AG09309 (cell line): Measurements from ENCODE around the gene TMEM130.

Experiments
- DNase-seq: peaks from one replicate; pipeline ENCODE4 v3.0.0-alpha.2; 2010; ENCODE audit warnings: low read depth
- H3K4me3 ChIP-seq: 2 replicates; pipeline ENCODE4 v1.5.1; 2011; ENCODE audit warnings: mild to moderate bottlenecking, low read depth, low read length, moderate library complexity; ENCODE audit not compliant: control insufficient read depth
- TF ChIP-seq, protein P1 (sequence below): IDR thresholded peaks from 2 replicates; pipeline ENCODE4 v1.5.1; 2011; ENCODE audit warnings: mild to moderate bottlenecking, low read depth, low read length, inconsistent platforms; ENCODE audit not compliant: insufficient read depth, control insufficient read depth; ENCODE audit errors: missing control alignments

Gene TMEM130, protein sequence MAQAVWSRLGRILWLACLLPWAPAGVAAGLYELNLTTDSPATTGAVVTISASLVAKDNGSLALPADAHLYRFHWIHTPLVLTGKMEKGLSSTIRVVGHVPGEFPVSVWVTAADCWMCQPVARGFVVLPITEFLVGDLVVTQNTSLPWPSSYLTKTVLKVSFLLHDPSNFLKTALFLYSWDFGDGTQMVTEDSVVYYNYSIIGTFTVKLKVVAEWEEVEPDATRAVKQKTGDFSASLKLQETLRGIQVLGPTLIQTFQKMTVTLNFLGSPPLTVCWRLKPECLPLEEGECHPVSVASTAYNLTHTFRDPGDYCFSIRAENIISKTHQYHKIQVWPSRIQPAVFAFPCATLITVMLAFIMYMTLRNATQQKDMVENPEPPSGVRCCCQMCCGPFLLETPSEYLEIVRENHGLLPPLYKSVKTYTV

DNA sequence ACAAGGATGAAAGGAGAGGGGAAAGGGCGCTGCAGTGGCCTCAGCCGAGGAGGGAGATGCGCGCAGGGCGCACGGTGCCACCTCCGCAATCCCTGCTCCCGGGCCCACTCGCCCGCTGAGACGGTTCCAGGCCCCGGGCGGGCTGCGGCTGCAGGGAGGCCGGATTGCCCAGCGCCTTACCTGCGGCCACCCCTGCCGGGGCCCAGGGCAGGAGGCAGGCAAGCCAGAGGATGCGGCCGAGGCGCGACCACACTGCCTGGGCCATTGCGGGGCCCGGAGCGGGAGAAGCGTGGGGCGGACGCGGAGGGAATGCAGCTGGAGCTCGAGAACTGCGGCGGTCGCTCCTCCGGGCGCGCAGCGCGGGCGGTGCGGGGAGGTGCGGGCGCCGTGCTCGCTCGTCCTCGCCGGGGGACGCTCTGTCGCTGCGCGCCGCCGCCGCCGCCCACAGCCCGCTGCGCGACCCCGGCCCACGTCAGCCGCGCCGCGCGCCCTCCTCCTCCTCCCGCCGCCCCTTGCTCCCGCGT lies at the start of gene TMEM130:
Gene TMEM130, minus strand, starts transcription at position 418 of the 524 bp plus-strand sequence. Its CDS starts 153 bp downstream, at position 265.
- no peak for DNase-seq
- TF ChIP-seq, protein P1, sequence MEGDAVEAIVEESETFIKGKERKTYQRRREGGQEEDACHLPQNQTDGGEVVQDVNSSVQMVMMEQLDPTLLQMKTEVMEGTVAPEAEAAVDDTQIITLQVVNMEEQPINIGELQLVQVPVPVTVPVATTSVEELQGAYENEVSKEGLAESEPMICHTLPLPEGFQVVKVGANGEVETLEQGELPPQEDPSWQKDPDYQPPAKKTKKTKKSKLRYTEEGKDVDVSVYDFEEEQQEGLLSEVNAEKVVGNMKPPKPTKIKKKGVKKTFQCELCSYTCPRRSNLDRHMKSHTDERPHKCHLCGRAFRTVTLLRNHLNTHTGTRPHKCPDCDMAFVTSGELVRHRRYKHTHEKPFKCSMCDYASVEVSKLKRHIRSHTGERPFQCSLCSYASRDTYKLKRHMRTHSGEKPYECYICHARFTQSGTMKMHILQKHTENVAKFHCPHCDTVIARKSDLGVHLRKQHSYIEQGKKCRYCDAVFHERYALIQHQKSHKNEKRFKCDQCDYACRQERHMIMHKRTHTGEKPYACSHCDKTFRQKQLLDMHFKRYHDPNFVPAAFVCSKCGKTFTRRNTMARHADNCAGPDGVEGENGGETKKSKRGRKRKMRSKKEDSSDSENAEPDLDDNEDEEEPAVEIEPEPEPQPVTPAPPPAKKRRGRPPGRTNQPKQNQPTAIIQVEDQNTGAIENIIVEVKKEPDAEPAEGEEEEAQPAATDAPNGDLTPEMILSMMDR: no peak
- peak within 1 kb of the TSS; percentile 60 for H3K4me3 ChIP-seq

DNA sequence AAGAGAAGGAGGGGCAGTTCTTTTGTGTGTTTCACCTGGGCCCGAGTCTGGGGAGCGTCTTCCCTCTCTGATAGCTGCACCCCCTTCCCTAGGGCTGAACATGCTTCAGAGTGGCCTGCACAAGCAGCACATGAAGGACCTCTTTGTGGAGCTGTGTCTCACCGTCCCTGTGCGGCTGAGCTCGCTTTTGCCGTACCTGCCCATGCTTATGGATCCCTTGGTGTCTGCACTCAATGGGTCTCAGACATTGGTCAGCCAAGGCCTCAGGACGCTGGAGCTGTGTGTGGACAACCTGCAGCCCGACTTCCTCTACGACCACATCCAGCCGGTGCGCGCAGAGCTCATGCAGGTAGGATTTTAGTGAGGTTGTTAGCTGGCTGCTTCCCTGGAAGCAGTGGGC lies 47.5 kb upstream of the TMEM130 start:
- DNase-seq: no peak
- H3K4me3 ChIP-seq: no peak overlapping the region

DNA sequence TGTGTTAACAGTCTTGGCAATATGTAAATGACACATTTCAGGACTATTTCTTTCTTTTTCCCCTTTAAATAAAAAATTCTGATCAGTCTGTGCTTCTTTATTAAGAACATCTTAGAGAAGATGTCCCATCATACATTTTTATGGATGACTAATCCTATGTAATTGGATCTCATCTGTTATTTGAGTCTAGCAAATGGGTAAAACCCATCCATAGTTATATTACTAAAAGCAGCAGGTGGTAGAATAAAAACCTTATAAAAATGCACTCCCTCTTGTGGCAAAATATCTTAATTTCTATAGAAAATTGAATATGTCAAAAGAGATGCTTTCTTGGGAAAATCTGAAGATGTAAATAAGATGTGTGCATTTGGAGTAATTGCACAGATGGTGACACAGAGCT lies 43.8 kb upstream of the TMEM130 start:
- no peak overlapping the region for H3K4me3 ChIP-seq
- DNase-seq: no peak
- TF ChIP-seq, protein P1: no peak

More for the DNA sequence above, 47.5 kb upstream of the TMEM130 start:
- TF ChIP-seq, protein P1: no peak

DNA sequence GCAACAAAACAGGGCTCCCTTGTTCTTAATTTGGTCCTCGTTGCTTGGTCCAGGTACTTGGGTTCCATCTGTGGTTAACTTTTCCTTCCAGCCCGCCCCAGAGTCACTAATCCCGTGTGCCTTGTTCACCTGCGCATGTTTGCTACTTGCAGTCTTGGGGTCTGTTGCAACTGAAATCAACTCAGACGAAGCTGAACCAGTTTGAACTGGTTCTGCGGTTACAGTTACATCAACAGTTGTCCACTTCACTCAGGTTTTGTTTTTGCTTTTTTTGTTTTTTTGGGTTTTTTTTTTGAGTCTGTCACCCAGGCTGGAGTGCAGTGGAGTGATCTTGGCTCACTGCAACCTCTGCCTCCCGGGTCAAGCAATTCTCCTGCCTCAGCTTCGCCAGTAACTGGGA lies 43.2 kb upstream of the TMEM130 start:
- no peak overlapping the region for H3K4me3 ChIP-seq
- no peak for DNase-seq
- TF ChIP-seq, protein P1: no peak

DNA sequence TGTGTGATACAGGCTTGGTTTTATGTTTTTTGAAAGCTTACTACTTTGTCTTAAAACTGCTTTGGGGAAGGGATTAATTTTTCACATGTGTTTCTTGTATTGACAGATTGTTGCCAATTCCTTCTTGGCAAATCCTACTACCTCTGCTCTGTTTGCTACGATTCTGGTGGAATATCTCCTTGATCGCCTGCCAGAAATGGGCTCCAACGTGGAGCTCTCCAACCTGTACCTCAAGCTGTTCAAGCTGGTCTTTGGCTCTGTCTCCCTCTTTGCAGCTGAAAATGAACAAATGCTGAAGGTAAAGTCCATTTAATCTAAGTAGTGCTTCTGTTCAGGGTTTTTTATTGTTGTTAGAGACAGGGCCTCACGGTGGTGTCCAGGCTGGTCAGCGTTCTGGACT lies 42.1 kb upstream of the TMEM130 start:
- no peak for DNase-seq

DNA sequence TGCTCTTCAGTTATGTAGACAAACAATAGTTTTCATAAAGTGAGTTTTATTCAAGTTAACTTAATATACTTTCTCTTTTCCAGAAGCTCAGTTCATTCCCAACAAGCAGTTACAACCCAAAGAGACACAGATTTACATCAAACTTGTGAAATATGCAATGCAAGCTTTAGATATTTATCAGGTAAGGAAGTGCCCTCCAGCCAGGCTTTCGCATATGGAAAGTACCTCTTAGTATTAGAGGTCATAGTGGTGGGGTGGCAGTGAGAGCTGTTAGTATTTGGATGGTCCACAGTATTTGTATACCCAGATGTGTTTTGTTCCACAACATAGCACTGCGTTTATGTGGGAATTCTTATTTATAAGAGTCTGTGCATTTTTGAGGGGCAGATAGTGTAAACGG lies 40.6 kb upstream of the TMEM130 start:
- DNase-seq: no peak
- TF ChIP-seq, protein P1: no peak
- no peak overlapping the region for H3K4me3 ChIP-seq

More for the DNA sequence above, 42.1 kb upstream of the TMEM130 start:
- TF ChIP-seq, protein P1: no peak
- H3K4me3 ChIP-seq: no peak overlapping the region
